ENCODE measurements around the gene SSTR5. TPM values are rescaled to one million over a fixed set of nuclear protein-coding genes. Genes with fewer than 3 reads are reported as not detected.

Gene SSTR5
- total RNA-seq, 1 donor from 2014 or later = 22.6 TPM

GRCh38 chr16:1040346-1040745, 32.2 kb upstream of the SSTR5 start:
- peaks cover 90% of the 10 kb centered on the region for H3K27me3 ChIP-seq (ENCODE audit: low read depth)
- DNase-seq = no peak
- H3K4me3 ChIP-seq = no peak overlapping the region
- peaks cover 9% of the 10 kb centered on the region for H3K9me3 ChIP-seq (replicated peaks)
- intact Hi-C loops (cut with micrococcal nuclease) = no loop called here
- H3K27ac ChIP-seq (replicated peaks) = no peak overlapping the region
- no peak for TF ChIP-seq CTCF (IDR thresholded peaks at IDR 0.05; ENCODE audit: borderline replicate concordance)
- H3K4me1 ChIP-seq = peaks cover 18% of the 10 kb centered on the region
- no peaks in the 10 kb centered on the region for H3K36me3 ChIP-seq

DNA sequence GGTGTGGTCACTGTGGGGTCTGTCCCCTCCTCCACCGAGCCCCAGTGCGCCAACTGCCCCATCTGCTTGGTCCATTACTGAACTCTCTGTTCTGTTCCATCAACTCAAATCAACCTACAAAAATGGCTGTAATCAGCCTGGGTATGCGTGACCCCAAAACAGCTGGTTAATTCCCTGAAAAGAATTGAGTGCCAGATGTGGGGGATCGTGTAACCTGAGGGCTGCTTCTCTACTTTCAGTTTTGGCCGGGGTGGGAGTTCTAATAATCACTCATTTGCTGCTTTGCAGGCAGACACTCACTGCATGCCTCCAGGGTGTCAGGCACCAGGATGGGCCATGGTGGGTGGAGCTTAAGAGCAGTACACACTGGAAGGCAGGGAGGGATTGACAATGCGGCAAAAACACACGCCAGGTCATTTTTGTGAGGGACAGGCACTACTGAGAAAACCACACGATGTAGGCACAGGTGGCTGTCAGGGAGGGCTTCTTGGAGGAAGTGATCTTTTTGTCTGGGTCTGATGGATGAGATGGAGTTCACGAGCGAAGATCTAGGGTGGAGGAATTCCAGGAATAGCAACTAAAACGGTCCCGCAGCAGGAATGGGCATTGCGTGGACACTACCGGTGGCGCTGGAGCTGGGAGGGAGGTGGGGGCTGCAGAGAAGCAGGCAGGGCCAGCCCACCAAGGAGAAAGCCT, 30.4 kb upstream of the SSTR5 start:
- Histone ChIP-seq H3K36me3 (no peaks in the 10 kb centered on the region), H3K27me3 (ENCODE audit: low read depth) (peaks cover 90% of the 10 kb centered on the region), H3K27ac (replicated peaks) (no peak overlapping the region), H3K4me3 (no peak overlapping the region), H3K4me1 (peaks cover 24% of the 10 kb centered on the region), H3K9me3 (replicated peaks) (peaks cover 9% of the 10 kb centered on the region)
- intact Hi-C loops (cut with micrococcal nuclease) = no loop called here
- no peak for TF ChIP-seq CTCF (IDR thresholded peaks at IDR 0.05; ENCODE audit: borderline replicate concordance)
- no peak for DNase-seq

- Histone ChIP-seq H3K4me1 (peaks cover 26% of the 10 kb centered on the region), H3K36me3 (no peaks in the 10 kb centered on the region), H3K9me3 (replicated peaks) (peaks cover 9% of the 10 kb centered on the region), H3K27ac (replicated peaks) (no peak overlapping the region), H3K4me3 (no peak overlapping the region), H3K27me3 (ENCODE audit: low read depth) (peaks cover 90% of the 10 kb centered on the region)
- no peak for TF ChIP-seq CTCF (IDR thresholded peaks at IDR 0.05; ENCODE audit: borderline replicate concordance)
- intact Hi-C loops (cut with micrococcal nuclease) = no loop called here
- DNase-seq = no peak
These were observed 29.7 kb upstream of the SSTR5 start for GRCh38 chr16:1042866-1043265.

DNA sequence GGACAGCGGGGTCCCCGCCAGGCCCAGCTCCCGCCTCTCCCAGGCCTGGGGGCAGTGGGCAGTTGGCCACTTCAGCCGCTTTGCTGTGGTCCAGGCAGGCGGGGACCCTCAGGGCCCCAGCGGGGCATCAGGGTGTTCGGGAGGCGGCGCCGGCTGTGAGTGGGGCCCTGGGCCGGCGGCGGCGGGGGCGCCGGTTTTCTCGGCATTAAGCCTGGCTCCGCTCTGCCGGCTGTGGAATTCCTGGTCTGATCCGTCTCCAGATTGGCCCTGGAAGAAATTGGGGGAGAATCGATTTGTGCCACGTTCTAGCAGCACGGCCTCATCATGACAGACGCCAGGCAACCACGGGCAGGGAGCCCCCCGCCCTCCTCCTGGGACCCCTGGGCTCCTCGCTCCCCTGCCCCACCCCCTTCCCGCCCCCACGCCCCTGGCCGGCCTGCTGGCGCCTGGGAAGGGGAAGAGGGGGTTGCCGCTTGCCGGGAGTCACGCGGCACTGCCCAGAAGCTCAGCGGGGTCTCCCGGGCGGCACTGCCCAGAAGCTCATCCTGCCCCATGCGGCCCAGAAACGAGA, 28.6 kb upstream of the SSTR5 start:
- TF ChIP-seq CTCF (IDR thresholded peaks at IDR 0.05; ENCODE audit: borderline replicate concordance) = no peak
- Histone ChIP-seq H3K4me3 (no peak overlapping the region), H3K4me1 (peaks cover 35% of the 10 kb centered on the region), H3K9me3 (replicated peaks) (peaks cover 9% of the 10 kb centered on the region), H3K36me3 (no peaks in the 10 kb centered on the region), H3K27me3 (ENCODE audit: low read depth) (peaks cover 90% of the 10 kb centered on the region), H3K27ac (replicated peaks) (no peak overlapping the region)
- intact Hi-C loops (cut with micrococcal nuclease) = no loop called here
- no peak for DNase-seq

DNA sequence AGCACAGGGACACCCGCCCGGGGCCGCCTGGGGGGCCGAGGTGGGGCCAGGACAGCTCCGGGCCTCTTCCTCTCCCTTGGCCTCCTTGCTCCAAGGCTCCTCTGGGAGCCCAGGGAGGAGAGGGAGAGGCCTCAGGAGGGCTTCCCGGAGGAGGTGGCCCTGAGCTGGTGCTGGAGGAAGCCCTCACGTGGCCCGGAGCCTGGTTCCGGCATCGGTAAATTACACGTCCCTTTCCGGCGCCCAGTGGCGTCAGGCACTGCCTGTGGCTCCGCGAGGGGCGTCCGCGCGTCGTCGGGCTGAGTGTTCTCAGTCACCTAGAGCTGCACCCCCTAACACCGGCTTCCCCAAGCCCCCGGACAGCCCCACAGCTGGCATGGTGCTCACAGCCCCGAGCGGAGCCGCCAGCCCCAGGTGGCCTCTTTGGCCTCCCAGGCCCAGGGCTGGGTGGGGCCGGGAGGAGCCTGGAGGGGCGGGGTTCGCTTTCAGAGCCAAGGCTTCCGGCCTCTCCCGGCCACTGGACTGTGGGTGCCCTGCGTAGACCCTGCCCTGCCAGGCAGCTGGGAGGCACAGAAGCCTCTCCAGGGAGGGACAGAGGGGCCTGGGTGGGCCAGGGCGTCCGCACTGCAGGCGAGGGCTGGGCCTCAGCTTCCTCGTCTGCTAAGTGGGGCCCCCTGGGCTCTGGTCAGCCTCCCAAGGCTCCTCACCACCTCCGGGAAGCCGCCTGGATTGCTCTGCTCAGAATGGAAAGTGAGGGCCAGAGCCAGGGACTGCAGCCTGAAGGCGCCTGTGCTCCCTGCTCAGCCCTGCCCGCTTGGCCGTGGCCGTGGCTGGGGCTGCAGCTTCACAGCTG, 27.9 kb upstream of the SSTR5 start:
- Histone ChIP-seq H3K27me3 (ENCODE audit: low read depth) (peaks cover 90% of the 10 kb centered on the region), H3K36me3 (no peaks in the 10 kb centered on the region), H3K4me1 (peaks cover 35% of the 10 kb centered on the region), H3K27ac (replicated peaks) (no peak overlapping the region), H3K9me3 (replicated peaks) (peaks cover 9% of the 10 kb centered on the region), H3K4me3 (no peak overlapping the region)
- TF ChIP-seq CTCF (IDR thresholded peaks at IDR 0.05; ENCODE audit: borderline replicate concordance) = no peak
- intact Hi-C loops (cut with micrococcal nuclease) = no loop called here
- DNase-seq = no peak

All from left ventricle myocardium inferior (tissue), 1 donor.